ENCODE measurements around the gene PDE4D.

PDE4D gene

GRCh38 chr5:59245198-59245597, 648.3 kb downstream of the PDE4D start:
- no peak overlapping the region for H3K4me3 ChIP-seq (ENCODE audit: low read depth, low read length)
- no peak overlapping the region for H3K9ac ChIP-seq (ENCODE audit: low read depth, low read length)

DNA sequence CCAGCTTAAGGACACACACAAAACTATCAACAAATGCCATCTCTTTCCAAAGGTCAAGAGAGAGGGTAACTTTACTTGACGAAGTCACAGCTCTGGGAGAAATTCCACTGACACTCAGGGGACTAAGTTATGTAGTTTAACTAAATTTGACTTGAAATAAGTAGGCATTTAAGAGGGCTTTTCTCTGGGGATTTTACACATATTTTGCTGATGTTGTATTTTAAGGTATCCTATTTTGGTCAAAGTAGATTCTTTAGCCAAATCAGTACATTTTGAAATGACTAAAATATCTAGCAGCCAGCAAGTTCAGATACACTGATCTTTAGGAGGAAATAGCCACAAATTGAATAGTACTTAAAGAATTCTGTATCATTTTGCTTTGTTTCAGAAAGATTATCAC, 652.0 kb downstream of the PDE4D start:
- Histone ChIP-seq H3K9ac (ENCODE audit: low read depth, low read length) (no peak overlapping the region), H3K4me1 (ENCODE audit: control insufficient read depth, insufficient read depth, low read length) (no peaks in the 10 kb centered on the region), H3K9me3 (ENCODE audit: control insufficient read depth, insufficient read depth, low read length) (no peaks in the 10 kb centered on the region), H3K36me3 (ENCODE audit: control insufficient read depth, insufficient read depth, low read length) (no peaks in the 10 kb centered on the region), H3K4me3 (ENCODE audit: low read depth, low read length) (no peak overlapping the region), H3K27me3 (ENCODE audit: control insufficient read depth, insufficient read depth, low read length) (no peaks in the 10 kb centered on the region)

More at GRCh38 chr5:59245198-59245597, 648.3 kb downstream of the PDE4D start:
- no peaks in the 10 kb centered on the region for H3K9me3 ChIP-seq (ENCODE audit: control insufficient read depth, insufficient read depth, low read length)
- no peaks in the 10 kb centered on the region for H3K27me3 ChIP-seq (ENCODE audit: control insufficient read depth, insufficient read depth, low read length)
- no peaks in the 10 kb centered on the region for H3K36me3 ChIP-seq (ENCODE audit: control insufficient read depth, insufficient read depth, low read length)
- no peaks in the 10 kb centered on the region for H3K4me1 ChIP-seq (ENCODE audit: control insufficient read depth, insufficient read depth, low read length)

- Histone ChIP-seq H3K27me3 (ENCODE audit: control insufficient read depth, insufficient read depth, low read length) (no peaks in the 10 kb centered on the region), H3K9ac (ENCODE audit: low read depth, low read length) (no peak overlapping the region), H3K9me3 (ENCODE audit: control insufficient read depth, insufficient read depth, low read length) (no peaks in the 10 kb centered on the region), H3K4me1 (ENCODE audit: control insufficient read depth, insufficient read depth, low read length) (no peaks in the 10 kb centered on the region), H3K4me3 (ENCODE audit: low read depth, low read length) (no peak overlapping the region), H3K36me3 (ENCODE audit: control insufficient read depth, insufficient read depth, low read length) (no peaks in the 10 kb centered on the region)
Measured at GRCh38 chr5:59241119-59241518, 652.4 kb downstream of the PDE4D start.

DNA sequence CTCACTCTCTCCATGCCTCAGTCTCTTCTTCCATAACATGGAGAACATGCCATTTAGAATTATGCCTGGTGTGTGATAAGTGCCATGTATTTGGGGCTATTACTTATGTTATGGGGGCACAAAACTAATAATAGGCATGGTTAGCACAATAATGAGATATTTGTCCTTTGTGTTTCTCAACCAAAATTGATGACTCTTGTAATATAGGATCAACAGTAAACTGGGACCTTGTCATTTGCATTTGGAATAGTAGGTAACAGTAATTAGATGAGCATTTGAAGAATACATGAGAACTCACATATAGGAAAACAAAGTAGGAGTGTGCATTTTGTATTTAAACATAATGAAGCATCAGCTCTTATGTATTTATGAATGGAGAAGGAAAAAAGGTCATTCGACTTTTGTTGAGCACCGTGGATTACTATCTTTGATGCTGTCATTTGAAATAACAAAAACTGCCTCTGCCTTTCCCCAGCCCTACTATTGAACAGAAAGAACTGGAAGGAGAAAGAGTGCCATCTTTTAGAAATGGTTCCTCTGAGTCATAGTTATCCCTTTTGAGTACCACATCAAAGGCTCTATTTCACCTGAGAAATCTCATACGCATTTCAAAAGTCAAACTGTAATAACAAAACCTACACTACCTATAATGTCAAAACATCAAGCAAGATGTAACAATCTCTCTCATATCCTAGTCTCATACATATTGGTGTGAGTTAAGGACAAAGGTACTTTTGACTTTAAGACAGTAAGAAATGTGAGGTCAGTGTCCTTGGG, 655.2 kb downstream of the PDE4D start:
- Histone ChIP-seq H3K4me1 (ENCODE audit: control insufficient read depth, insufficient read depth, low read length) (no peaks in the 10 kb centered on the region), H3K9ac (ENCODE audit: low read depth, low read length) (no peak overlapping the region), H3K27me3 (ENCODE audit: control insufficient read depth, insufficient read depth, low read length) (no peaks in the 10 kb centered on the region), H3K9me3 (ENCODE audit: control insufficient read depth, insufficient read depth, low read length) (no peaks in the 10 kb centered on the region), H3K4me3 (ENCODE audit: low read depth, low read length) (no peak overlapping the region), H3K36me3 (ENCODE audit: control insufficient read depth, insufficient read depth, low read length) (no peaks in the 10 kb centered on the region)

DNA sequence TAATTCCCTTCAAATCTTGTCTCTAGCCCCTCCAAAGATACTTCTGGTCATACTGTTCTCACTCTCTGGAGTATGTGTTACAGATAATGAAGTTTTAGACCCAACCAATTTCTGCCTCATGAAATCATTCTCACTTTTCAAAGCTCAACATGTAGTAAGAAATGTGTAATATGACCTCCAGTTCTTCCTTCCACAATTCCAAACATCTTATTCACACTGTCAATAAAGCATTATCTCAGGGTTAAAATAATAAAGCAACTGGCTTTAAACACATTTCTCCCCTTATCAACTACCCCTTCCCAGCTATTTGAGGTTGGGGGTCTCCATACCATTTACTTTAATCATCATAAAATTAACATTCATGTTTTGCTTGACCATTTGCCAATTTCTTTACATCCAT, 656.5 kb downstream of the PDE4D start:
- Histone ChIP-seq H3K9me3 (ENCODE audit: control insufficient read depth, insufficient read depth, low read length) (no peaks in the 10 kb centered on the region), H3K27me3 (ENCODE audit: control insufficient read depth, insufficient read depth, low read length) (no peaks in the 10 kb centered on the region), H3K36me3 (ENCODE audit: control insufficient read depth, insufficient read depth, low read length) (no peaks in the 10 kb centered on the region), H3K4me3 (ENCODE audit: low read depth, low read length) (no peak overlapping the region), H3K9ac (ENCODE audit: low read depth, low read length) (no peak overlapping the region), H3K4me1 (ENCODE audit: control insufficient read depth, insufficient read depth, low read length) (no peaks in the 10 kb centered on the region)

DNA sequence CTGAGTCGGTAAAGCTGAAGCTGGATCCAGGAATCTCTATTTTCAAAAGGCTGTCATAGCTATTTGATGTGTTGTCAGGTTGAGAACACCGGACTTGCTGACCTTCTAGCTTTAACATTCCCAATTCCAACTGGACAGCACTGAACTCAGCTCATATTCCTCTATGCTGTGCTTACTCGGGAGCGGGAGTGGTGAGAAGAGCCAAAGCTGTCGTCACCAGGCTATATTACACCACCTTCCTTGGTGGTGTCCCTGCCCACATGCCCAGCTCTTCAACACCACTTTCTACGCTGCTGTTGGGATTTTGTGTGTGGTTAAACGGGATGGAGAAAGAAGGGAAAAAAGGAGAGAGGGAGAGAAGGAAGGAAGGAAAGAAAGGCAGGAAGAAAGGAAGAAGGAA, 657.1 kb downstream of the PDE4D start:
- Histone ChIP-seq H3K36me3 (ENCODE audit: control insufficient read depth, insufficient read depth, low read length) (no peaks in the 10 kb centered on the region), H3K4me1 (ENCODE audit: control insufficient read depth, insufficient read depth, low read length) (no peaks in the 10 kb centered on the region), H3K4me3 (ENCODE audit: low read depth, low read length) (no peak overlapping the region), H3K27me3 (ENCODE audit: control insufficient read depth, insufficient read depth, low read length) (no peaks in the 10 kb centered on the region), H3K9me3 (ENCODE audit: control insufficient read depth, insufficient read depth, low read length) (no peaks in the 10 kb centered on the region), H3K9ac (ENCODE audit: low read depth, low read length) (no peak overlapping the region)

DNA sequence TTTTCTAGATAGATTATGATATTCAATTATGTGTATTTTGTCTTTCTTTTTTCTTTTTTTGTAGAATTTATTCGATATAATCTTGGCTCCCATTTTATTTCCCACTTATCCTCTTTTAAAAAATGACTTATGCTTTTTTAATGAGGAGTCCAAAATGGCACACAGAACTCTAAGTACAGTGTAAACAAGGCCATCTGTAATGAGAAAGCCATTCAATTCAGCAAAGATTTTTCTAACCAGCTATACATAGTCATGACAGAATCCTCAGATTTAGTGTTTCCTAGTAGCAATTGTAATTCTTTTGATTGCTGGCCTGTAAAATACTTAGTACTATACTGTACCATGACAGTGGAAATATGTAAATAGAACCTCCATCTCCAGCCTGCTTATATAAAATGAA, 659.3 kb downstream of the PDE4D start:
- Histone ChIP-seq H3K9me3 (ENCODE audit: control insufficient read depth, insufficient read depth, low read length) (no peaks in the 10 kb centered on the region), H3K4me1 (ENCODE audit: control insufficient read depth, insufficient read depth, low read length) (no peaks in the 10 kb centered on the region), H3K9ac (ENCODE audit: low read depth, low read length) (no peak overlapping the region), H3K27me3 (ENCODE audit: control insufficient read depth, insufficient read depth, low read length) (no peaks in the 10 kb centered on the region), H3K4me3 (ENCODE audit: low read depth, low read length) (no peak overlapping the region), H3K36me3 (ENCODE audit: control insufficient read depth, insufficient read depth, low read length) (no peaks in the 10 kb centered on the region)

GRCh38 chr5:59231221-59231931, 662.1 kb downstream of the PDE4D start:
- H3K9ac ChIP-seq (ENCODE audit: low read depth, low read length), result no peak overlapping the region
- no peaks in the 10 kb centered on the region for H3K36me3 ChIP-seq (ENCODE audit: control insufficient read depth, insufficient read depth, low read length)
- H3K4me3 ChIP-seq (ENCODE audit: low read depth, low read length), result no peak overlapping the region
- no peaks in the 10 kb centered on the region for H3K9me3 ChIP-seq (ENCODE audit: control insufficient read depth, insufficient read depth, low read length)
- H3K4me1 ChIP-seq (ENCODE audit: control insufficient read depth, insufficient read depth, low read length), result no peaks in the 10 kb centered on the region
- H3K27me3 ChIP-seq (ENCODE audit: control insufficient read depth, insufficient read depth, low read length), result no peaks in the 10 kb centered on the region

- H3K4me3 ChIP-seq (ENCODE audit: low read depth, low read length), result no peak overlapping the region
- no peaks in the 10 kb centered on the region for H3K4me1 ChIP-seq (ENCODE audit: control insufficient read depth, insufficient read depth, low read length)
- no peak overlapping the region for H3K9ac ChIP-seq (ENCODE audit: low read depth, low read length)
- H3K9me3 ChIP-seq (ENCODE audit: control insufficient read depth, insufficient read depth, low read length), result no peaks in the 10 kb centered on the region
- H3K36me3 ChIP-seq (ENCODE audit: control insufficient read depth, insufficient read depth, low read length), result no peaks in the 10 kb centered on the region
- H3K27me3 ChIP-seq (ENCODE audit: control insufficient read depth, insufficient read depth, low read length), result no peaks in the 10 kb centered on the region
Measured at GRCh38 chr5:59222687-59223511, 670.6 kb downstream of the PDE4D start.

DNA sequence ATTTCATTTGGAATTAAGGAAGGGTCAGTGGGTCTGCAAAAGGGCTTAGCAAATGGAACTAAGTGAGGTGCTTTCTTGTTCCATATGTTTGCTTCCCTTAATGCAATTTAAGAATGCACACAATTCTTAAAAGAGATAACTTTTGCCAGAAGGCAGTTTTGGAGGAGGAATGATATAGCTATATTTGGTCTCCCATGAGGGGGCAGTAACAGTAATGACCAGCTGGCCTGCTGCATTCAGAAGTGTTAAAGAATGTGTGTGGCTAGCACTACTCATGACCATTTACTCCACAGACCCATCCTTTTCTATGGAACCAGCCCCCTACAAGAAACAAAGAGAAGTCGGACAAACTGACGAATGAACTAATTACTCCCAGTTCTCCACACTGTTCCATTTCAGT, 671.8 kb downstream of the PDE4D start:
- Histone ChIP-seq H3K9me3 (ENCODE audit: control insufficient read depth, insufficient read depth, low read length) (no peaks in the 10 kb centered on the region), H3K36me3 (ENCODE audit: control insufficient read depth, insufficient read depth, low read length) (no peaks in the 10 kb centered on the region), H3K4me3 (ENCODE audit: low read depth, low read length) (no peak overlapping the region), H3K9ac (ENCODE audit: low read depth, low read length) (no peak overlapping the region), H3K27me3 (ENCODE audit: control insufficient read depth, insufficient read depth, low read length) (no peaks in the 10 kb centered on the region), H3K4me1 (ENCODE audit: control insufficient read depth, insufficient read depth, low read length) (no peaks in the 10 kb centered on the region)

- Histone ChIP-seq H3K9me3 (ENCODE audit: control insufficient read depth, insufficient read depth, low read length) (no peaks in the 10 kb centered on the region), H3K4me1 (ENCODE audit: control insufficient read depth, insufficient read depth, low read length) (no peaks in the 10 kb centered on the region), H3K27me3 (ENCODE audit: control insufficient read depth, insufficient read depth, low read length) (no peaks in the 10 kb centered on the region), H3K9ac (ENCODE audit: low read depth, low read length) (no peak overlapping the region), H3K4me3 (ENCODE audit: low read depth, low read length) (no peak overlapping the region), H3K36me3 (ENCODE audit: control insufficient read depth, insufficient read depth, low read length) (no peaks in the 10 kb centered on the region)
Measured at GRCh38 chr5:59218424-59219045, 675.0 kb downstream of the PDE4D start.
